Keratinocyte (primary cell): ENCODE data around the gene ATG9B. TPM values are rescaled to one million over a fixed set of nuclear protein-coding genes. Genes with fewer than 3 reads are reported as not detected.
A peak's percentile ranks its signal among the peaks of the same experiment; 100 is the strongest.

Source experiments
- DNase-seq: peaks from one replicate; pipeline ENCODE4 v3.0.0-alpha.2; 2011; ENCODE audit warnings: low read depth, missing footprints, low spot score
- FAIRE-seq: peaks from 2 replicates; lab custom pipeline; 2011; peaks lifted over from hg19 to GRCh38; lab: Jason Lieb, UNC
- H2AFZ ChIP-seq: 2 replicates; pipeline ENCODE4 v1.6.0; 2012; ENCODE audit warnings: low read length, control low read depth, inconsistent platforms; ENCODE audit not compliant: control insufficient read depth
- H3K27ac ChIP-seq: 2 replicates; pipeline ENCODE4 v1.5.1; 2011; ENCODE audit warnings: low read length; ENCODE audit not compliant: control insufficient read depth, insufficient read depth
- H3K27me3 ChIP-seq: 3 replicates; pipeline ENCODE4 v1.6.0; 2011; ENCODE audit warnings: low read length; ENCODE audit not compliant: control insufficient read depth, insufficient read depth; ENCODE audit errors: extremely low read depth
- H3K36me3 ChIP-seq, 2 experiments: 2 replicates in 1 of 2; 3 replicates in 1 of 2; pipeline ENCODE4 v1.5.1; 2011; ENCODE audit warnings: low read length in 2 of 2, mild to moderate bottlenecking in 1 of 2; ENCODE audit not compliant: control insufficient read depth in 2 of 2, insufficient read depth in 2 of 2; ENCODE audit errors: extremely low read depth in 1 of 2
- H3K4me1 ChIP-seq: 3 replicates; pipeline ENCODE4 v1.5.1; 2011; ENCODE audit warnings: low read length; ENCODE audit not compliant: control insufficient read depth, insufficient read depth; ENCODE audit errors: extremely low read depth
- H3K4me2 ChIP-seq: 3 replicates; pipeline ENCODE4 v1.6.0; 2011; ENCODE audit warnings: low read depth, low read length; ENCODE audit not compliant: control insufficient read depth, insufficient read depth; ENCODE audit errors: extremely low read depth
- H3K4me3 ChIP-seq, 3 experiments: fragments of 200-600 bp in 1 of 3; sonication (generic) in 1 of 3; 2 replicates in 2 of 3; 3 replicates in 1 of 3; pipeline ENCODE4 v1.5.1; 2011 to 2016; ENCODE audit warnings: low read length in 3 of 3, mild to moderate bottlenecking in 3 of 3, control low read depth in 2 of 3, inconsistent platforms in 1 of 3, low read depth in 1 of 3, mixed read lengths in 1 of 3, mixed run types in 1 of 3, moderate library complexity in 1 of 3; ENCODE audit not compliant: control insufficient read depth in 2 of 3, insufficient read depth in 2 of 3; ENCODE audit errors: extremely low read depth in 1 of 3
- H3K79me2 ChIP-seq: 2 replicates; pipeline ENCODE4 v1.6.0; 2012; ENCODE audit warnings: low read length; ENCODE audit not compliant: control insufficient read depth, insufficient read depth
- H3K9ac ChIP-seq: 3 replicates; pipeline ENCODE4 v1.6.0; 2011; ENCODE audit warnings: low read length; ENCODE audit not compliant: control insufficient read depth, insufficient read depth; ENCODE audit errors: extremely low read depth
- H3K9me1 ChIP-seq: 3 replicates; pipeline ENCODE4 v1.6.0; 2011; ENCODE audit warnings: low read length; ENCODE audit not compliant: control insufficient read depth, insufficient read depth; ENCODE audit errors: extremely low read depth
- H3K9me3 ChIP-seq: 2 replicates; pipeline ENCODE4 v1.5.1; 2012; ENCODE audit warnings: low read depth, low read length; ENCODE audit not compliant: control insufficient read depth
- H4K20me1 ChIP-seq: 3 replicates; pipeline ENCODE4 v1.6.0; 2011; ENCODE audit warnings: low read length; ENCODE audit not compliant: control insufficient read depth, insufficient read depth; ENCODE audit errors: extremely low read depth
- CTCF ChIP-seq, 3 experiments: IDR thresholded peaks in 1 of 3; conservative IDR thresholded peaks in 1 of 3; optimal IDR thresholded peaks in 1 of 3; 2 replicates in 2 of 3; 3 replicates in 1 of 3; pipeline versions ENCODE3 to v1.5.1; 2011; ENCODE audit warnings: low read length in 3 of 3, mild to moderate bottlenecking in 3 of 3, moderate library complexity in 2 of 3, control low read depth in 1 of 3, inconsistent platforms in 1 of 3; ENCODE audit not compliant: insufficient read depth in 2 of 3; ENCODE audit errors: extremely low read depth in 1 of 3
- EZH2 ChIP-seq: IDR thresholded peaks from one replicate; pipeline ENCODE4 v1.6.1; 2012; ENCODE audit warnings: inconsistent platforms, mild to moderate bottlenecking, low read length, moderate library complexity
- dilution Hi-C: fragments of 300-500 bp; cut with MboI; formaldehyde crosslinking; loops from one replicate; pipeline ENCODE4 v1.7.0; 2020; ENCODE audit warnings: low sequenced_read_pairs; ENCODE audit not compliant: extremely low pct_ligation_motif_present
- polyA plus RNA-seq, 5 experiments: library from polyadenylated mRNA; depleted of rRNA in 3 of 5; stranded (reverse) in 3 of 5; stranded (forward) in 1 of 5; unstranded in 1 of 5; fragments of >200 nt; gene quantifications; 1 replicate in 1 of 5; 2 replicates in 3 of 5; 3 replicates in 1 of 5; pipeline versions ENCODE4 v1.2.1 to v1.2.3, GENCODE V29; 2011 to 2012; ENCODE audit warnings: missing spikeins in 2 of 5, low read depth in 1 of 5, low replicate concordance in 1 of 5

The ATG9B gene
- polyA plus RNA-seq, 1 donor (not counting 4 experiments of a cell fraction or from before 2014, with no cell fraction given): 0.12 TPM

GRCh38 chr7:151057989-151058780 is 33.9 kb upstream of the ATG9B start:
- DNase-seq (peak; percentile 98), FAIRE-seq (peak; percentile 55)
- peak overlapping the region; percentile 99 for H3K4me2 ChIP-seq
- peaks cover 28% of the 10 kb centered on the region for H3K79me2 ChIP-seq
- H3K27me3 ChIP-seq: no peaks in the 10 kb centered on the region
- peak overlapping the region; percentile 77 for H3K9ac ChIP-seq
- H3K4me1 ChIP-seq: peaks cover 41% of the 10 kb centered on the region
- peak overlapping the region; percentile 60 for H2AFZ ChIP-seq
- dilution Hi-C loops: no loop called here
- no peaks in the 10 kb centered on the region for H3K9me3 ChIP-seq
- TF ChIP-seq CTCF (optimal IDR thresholded peaks at IDR 0.05 in 1 of 3, IDR thresholded peaks at IDR 0.05 in 1 of 3, conservative IDR thresholded peaks at IDR 0.05 in 1 of 3; ENCODE audit: extremely low read depth in 1 of 3, insufficient read depth in 2 of 3, low read length in 3 of 3): no peak
- H3K9me1 ChIP-seq: peaks cover 4% of the 10 kb centered on the region
- H3K4me3 ChIP-seq: peak overlapping the region; percentile 47 to 90 (median 87)
- H4K20me1 ChIP-seq: no peaks in the 10 kb centered on the region
- H3K27ac ChIP-seq: peak overlapping the region; percentile 95
- peaks cover 7% of the 10 kb centered on the region in 2 experiments for H3K36me3 ChIP-seq

- Histone ChIP-seq H3K4me2 (peak within 1 kb of the TSS; percentile 99), H3K27ac (peak within 1 kb of the TSS; percentile 95), H4K20me1 (no peaks in the 10 kb centered on the region), H3K9me1 (peaks cover 4% of the 10 kb centered on the region), H3K4me3 (peak within 1 kb of the TSS; percentile 47 to 90 (median 87)), H3K27me3 (no peaks in the 10 kb centered on the region), H3K9me3 (no peaks in the 10 kb centered on the region), H3K4me1 (peaks cover 37% of the 10 kb centered on the region), H2AFZ (peak within 1 kb of the TSS; percentile 86), H3K79me2 (peaks cover 27% of the 10 kb centered on the region), H3K36me3 (peaks cover 6 to 7% of the 10 kb centered on the region in 2 experiments), H3K9ac (peak within 1 kb of the TSS; percentile 77)
- dilution Hi-C loops: no loop called here
- DNase-seq (no peak), FAIRE-seq (no peak)
- TF ChIP-seq EZH2 (no peak), CTCF (optimal IDR thresholded peaks at IDR 0.05 in 1 of 3, IDR thresholded peaks at IDR 0.05 in 1 of 3, conservative IDR thresholded peaks at IDR 0.05 in 1 of 3; ENCODE audit: extremely low read depth in 1 of 3, insufficient read depth in 2 of 3, low read length in 3 of 3) (no peak)
Observed at GRCh38 chr7:151057506-151057988, 33.3 kb upstream of the ATG9B start, which contains the start of gene CDK5. Gene CDK5 (minus strand): TSS chr7:151057897. CDS start chr7:151057848, 49 bp downstream.
